HEK293T (cell line): ENCODE data around the gene GRIK4.

Experiments
- ARNT ChIP-seq: fragments of 450-650 bp; IDR thresholded peaks from 2 replicates; pipeline ENCODE4 v1.6.1; 2017; ENCODE audit warnings: mild to moderate bottlenecking
- CTBP1 ChIP-seq: fragments of 450-650 bp; IDR thresholded peaks from 2 replicates; pipeline ENCODE4 v1.6.1; 2016; ENCODE audit warnings: borderline replicate concordance
- ELF4 ChIP-seq: fragments of 450-650 bp; IDR thresholded peaks from 2 replicates; pipeline ENCODE4 v1.6.1; 2017; ENCODE audit warnings: antibody characterized with exemption
- FOXA1 ChIP-seq: fragments of 450-650 bp; IDR thresholded peaks from 2 replicates; pipeline ENCODE4 v1.6.1; 2016; ENCODE audit warnings: mild to moderate bottlenecking
- FOXK2 ChIP-seq: fragments of 450-650 bp; IDR thresholded peaks from 2 replicates; pipeline ENCODE4 v1.6.1; 2016; ENCODE audit warnings: mild to moderate bottlenecking
- HDGF ChIP-seq: fragments of 450-650 bp; IDR thresholded peaks from 2 replicates; pipeline ENCODE4 v1.6.1; 2017; ENCODE audit warnings: antibody characterized with exemption, borderline replicate concordance
- NFRKB ChIP-seq: fragments of 450-650 bp; IDR thresholded peaks from 2 replicates; pipeline ENCODE4 v1.6.1; 2016; ENCODE audit warnings: mild to moderate bottlenecking, moderate library complexity
- SP1 ChIP-seq: fragments of 450-650 bp; IDR thresholded peaks from 2 replicates; pipeline ENCODE4 v1.6.1; 2017
- TARDBP ChIP-seq: fragments of 450-650 bp; IDR thresholded peaks from 2 replicates; pipeline ENCODE4 v1.6.1; 2016
- ZNF384 ChIP-seq: fragments of 450-650 bp; IDR thresholded peaks from 2 replicates; pipeline ENCODE4 v1.6.1; 2016

GRCh38 chr11:120587299-120587698 lies 75.8 kb downstream of the GRIK4 start:
- TF ChIP-seq NFRKB (no peak), CTBP1 (no peak), ARNT (no peak), FOXA1 (no peak), TARDBP (no peak), ELF4 (no peak), ZNF384 (no peak), FOXK2 (no peak), HDGF (no peak), SP1 (no peak)
